Sigmoid colon (tissue), 7 donors: Measurements from ENCODE around the gene EP400. TPM values are rescaled to one million over a fixed set of nuclear protein-coding genes. Genes with fewer than 3 reads are reported as not detected.

ENCODE experiments used
- DNase-seq: peaks from one replicate; pipeline ENCODE4 v3.0.0-alpha.2; 2019
- H3K27ac ChIP-seq, 4 donors: fragments of 200-600 bp; sonication (generic); one replicate each; pipeline ENCODE4 v1.5.1; 2016 to 2019; ENCODE audit warnings: mild to moderate bottlenecking in 1 of 4
- H3K27me3 ChIP-seq, 3 donors: fragments of 200-600 bp; sonication (generic); one replicate each; pipeline ENCODE4 v1.5.1; 2019; ENCODE audit warnings: mild to moderate bottlenecking in 1 of 3
- H3K36me3 ChIP-seq, 4 donors: fragments of 200-600 bp; sonication (generic); one replicate each; pipeline ENCODE4 v1.5.1; 2016 to 2019
- H3K4me1 ChIP-seq, 4 donors: fragments of 200-600 bp; sonication (generic); one replicate each; pipeline ENCODE4 v1.5.1; 2017 to 2019
- H3K4me3 ChIP-seq, 4 donors: fragments of 200-600 bp; sonication (generic); one replicate each; pipeline ENCODE4 v1.5.1; 2017 to 2019; ENCODE audit warnings: mild to moderate bottlenecking in 2 of 4, moderate library complexity in 1 of 4
- H3K9me3 ChIP-seq, 4 donors: fragments of 200-600 bp in 3 of 4; sonication (generic) in 3 of 4; one replicate each; pipeline versions ENCODE4 v1.5.1 to v1.6.1; 2013 to 2019
- CTCF ChIP-seq, 4 experiments: fragments of 450-650 bp in 3 of 4; fragments of 200-600 bp in 1 of 4; IDR thresholded peaks; one replicate each; pipeline ENCODE4 v1.5.1; 2016 to 2019; ENCODE audit warnings: antibody characterized with exemption in 4 of 4, mild to moderate bottlenecking in 3 of 4, moderate library complexity in 2 of 4
- EP300 ChIP-seq, 4 donors: sonication (generic); formaldehyde crosslinking; IDR thresholded peaks; one replicate each; pipeline ENCODE4 v1.6.1; 2017; ENCODE audit warnings: antibody characterized with exemption in 4 of 4
- POLR2A ChIP-seq, 2 donors: fragments of 450-650 bp; IDR thresholded peaks; one replicate each; pipeline ENCODE4 v1.6.1; 2016; ENCODE audit warnings: antibody characterized with exemption in 2 of 2, mild to moderate bottlenecking in 2 of 2, moderate library complexity in 2 of 2
- POLR2AphosphoS5 ChIP-seq, 4 donors: sonication (generic); formaldehyde crosslinking; IDR thresholded peaks; one replicate each; pipeline ENCODE4 v1.6.1; 2017; ENCODE audit warnings: antibody characterized with exemption in 4 of 4
- WGBS, 2 donors: extraction: QIAGEN DNeasy Blood & Tissue Kit; methylation state at CpG; one replicate each; pipeline ENCODE4 v1.1.7; 2013; 5-methylcytosine and 5-hydroxymethylcytosine counted together
- intact Hi-C: fragments of 100-400 bp; cut with DNase I; formaldehyde crosslinking; loops from one replicate; pipeline ENCODE4 v1.15.1; 2023
- polyA plus RNA-seq, 3 donors: library from polyadenylated mRNA; stranded (reverse); fragments of 200-250 nt; gene quantifications; one replicate each; pipeline ENCODE4 v1.2.3, GENCODE V29; 2013
- total RNA-seq, 4 donors: library from RNA; depleted of rRNA; stranded (reverse); fragments of >200 nt; gene quantifications; one replicate each; pipeline ENCODE4 v1.1.0, GENCODE V29; 2016
- donor health status: healthy with polysubstance abuse.
- donor health status: Bipolar disorder and iron deficiency.
- donor health status: healthy.

The EP400 gene
- total and polyA plus RNA-seq, 7 donors = 3.2 to 35.7 (median 14.6) TPM

GRCh38 chr12:132027636-132028035 lies 77.9 kb downstream of the EP400 start:
- 89 to 92% methylated on average over 6 of the region's 6 CpGs for WGBS, 2 donors
- Histone ChIP-seq H3K27me3 (no peaks in the 10 kb centered on the region), H3K4me3 (no peak overlapping the region), H3K9me3 (no peaks in the 10 kb centered on the region), H3K4me1 (no peaks in the 10 kb centered on the region), H3K36me3 (peaks cover 52 to 95% (median 77%) of the 10 kb centered on the region in 4 donors), H3K27ac (no peak overlapping the region)
- intact Hi-C loops = no loop called here
- no peak for TF ChIP-seq EP300 (IDR thresholded peaks at IDR 0.05)
- no peak for TF ChIP-seq POLR2AphosphoS5 (IDR thresholded peaks at IDR 0.05)
- no peak for TF ChIP-seq CTCF (IDR thresholded peaks at IDR 0.05)
- TF ChIP-seq POLR2A (IDR thresholded peaks at IDR 0.05) = no peak
- DNase-seq = no peak

DNA sequence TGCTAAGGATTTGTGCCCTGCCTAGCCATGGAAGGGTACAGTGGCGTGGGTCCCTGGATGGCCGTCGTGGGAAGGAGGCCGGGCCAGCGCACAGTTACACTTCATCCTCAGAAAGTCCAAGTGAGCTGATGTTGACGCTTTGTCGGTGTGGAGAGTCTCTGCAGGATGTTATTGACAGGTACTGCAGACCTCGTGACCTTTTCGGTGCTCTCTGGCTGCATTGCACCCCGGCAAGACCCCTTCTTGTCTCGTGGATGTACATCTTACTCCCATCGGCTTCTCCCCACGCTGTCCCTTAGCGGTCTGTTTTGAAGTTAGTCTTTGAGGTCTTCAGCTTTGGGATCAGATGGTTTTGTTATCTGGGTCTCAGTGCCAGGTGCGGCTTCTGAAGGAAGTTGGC lies 78.4 kb downstream of the EP400 start:
- TF ChIP-seq CTCF (IDR thresholded peaks at IDR 0.05) (no peak), POLR2AphosphoS5 (IDR thresholded peaks at IDR 0.05) (no peak), POLR2A (IDR thresholded peaks at IDR 0.05) (no peak), EP300 (IDR thresholded peaks at IDR 0.05) (no peak)
- no peak overlapping the region for H3K4me3 ChIP-seq
- WGBS, 2 donors = 96 to 97% methylated on average over 15 of the region's 15 CpGs
- no peaks in the 10 kb centered on the region for H3K9me3 ChIP-seq
- intact Hi-C loops = no loop called here
- no peak for DNase-seq
- no peaks in the 10 kb centered on the region for H3K4me1 ChIP-seq
- H3K36me3 ChIP-seq = peaks cover 52 to 100% (median 82%) of the 10 kb centered on the region in 4 donors
- H3K27ac ChIP-seq = no peak overlapping the region
- no peaks in the 10 kb centered on the region for H3K27me3 ChIP-seq

GRCh38 chr12:132029503-132030300 lies 80.0 kb downstream of the EP400 start:
- Histone ChIP-seq H3K4me1 (no peaks in the 10 kb centered on the region), H3K9me3 (no peaks in the 10 kb centered on the region), H3K27ac (no peak overlapping the region), H3K36me3 (peaks cover 54 to 100% (median 85%) of the 10 kb centered on the region in 4 donors), H3K4me3 (no peak overlapping the region), H3K27me3 (no peaks in the 10 kb centered on the region)
- TF ChIP-seq POLR2A (IDR thresholded peaks at IDR 0.05) = no peak
- TF ChIP-seq EP300 (IDR thresholded peaks at IDR 0.05) = no peak
- TF ChIP-seq POLR2AphosphoS5 (IDR thresholded peaks at IDR 0.05) = no peak
- no peak for TF ChIP-seq CTCF (IDR thresholded peaks at IDR 0.05)
- DNase-seq = no peak
- intact Hi-C loops = no loop called here
- 89 to 94% methylated on average over 26 of the region's 26 CpGs for WGBS, 2 donors

- Histone ChIP-seq H3K4me3 (no peak overlapping the region), H3K27ac (no peak overlapping the region), H3K36me3 (peaks cover 54 to 100% (median 81%) of the 10 kb centered on the region in 4 donors), H3K27me3 (no peaks in the 10 kb centered on the region), H3K9me3 (no peaks in the 10 kb centered on the region), H3K4me1 (no peaks in the 10 kb centered on the region)
- WGBS, 2 donors = 96% methylated on average over 11 of the region's 11 CpGs
- no peak for TF ChIP-seq POLR2A (IDR thresholded peaks at IDR 0.05)
- TF ChIP-seq EP300 (IDR thresholded peaks at IDR 0.05) = no peak
- no peak for TF ChIP-seq CTCF (IDR thresholded peaks at IDR 0.05)
- TF ChIP-seq POLR2AphosphoS5 (IDR thresholded peaks at IDR 0.05) = no peak
- intact Hi-C loops = no loop called here
- no peak for DNase-seq
Observed at GRCh38 chr12:132030367-132031038, 80.8 kb downstream of the EP400 start.
